Measurements from ENCODE around the gene RHOXF1.

GRCh38 chrX:120136840-120137239 is 21.1 kb upstream of the RHOXF1 start:
- no peak for TF ChIP-seq CTCF (conservative IDR thresholded peaks at IDR 0.05)
- TF ChIP-seq ZFX (IDR thresholded peaks at IDR 0.05): no peak
